Prostate gland (tissue), 2 donors: ENCODE data around the gene ACCS. TPM values are rescaled to one million over a fixed set of nuclear protein-coding genes. Genes with fewer than 3 reads are reported as not detected.

ENCODE experiments used
- DNase-seq: peaks from one replicate; pipeline ENCODE4 v3.0.0-alpha.2; 2019; ENCODE audit warnings: low spot score
- H3K27ac ChIP-seq, 2 donors: fragments of 200-600 bp; sonication (generic); 2 replicates each; pipeline ENCODE4 v1.5.1; 2017 to 2019
- H3K27me3 ChIP-seq: fragments of 200-600 bp; sonication (generic); replicated peaks from 2 replicates; pipeline ENCODE4 v1.5.1; 2019; ENCODE audit not compliant: insufficient read depth
- H3K36me3 ChIP-seq, 2 donors: fragments of 200-600 bp; sonication (generic); 1 replicate in 1 of 2; 2 replicates in 1 of 2; pipeline versions ENCODE4 v1.5.1 to v1.8.1; 2017 to 2019
- H3K4me1 ChIP-seq: fragments of 200-600 bp; sonication (generic); replicated peaks from 2 replicates; pipeline ENCODE4 v1.5.1; 2019
- H3K4me3 ChIP-seq, 2 donors: fragments of 200-600 bp; sonication (generic); 2 replicates each; pipeline ENCODE4 v1.5.1; 2017 to 2019
- H3K9me3 ChIP-seq: fragments of 200-600 bp; sonication (generic); 2 replicates; pipeline ENCODE4 v1.5.1; 2017
- POLR2A ChIP-seq: fragments of 450-650 bp; IDR thresholded peaks from one replicate; pipeline ENCODE4 v1.6.1; 2016; ENCODE audit warnings: antibody characterized with exemption, mild to moderate bottlenecking
- POLR2AphosphoS5 ChIP-seq: sonication (generic); formaldehyde crosslinking; IDR thresholded peaks from one replicate; pipeline ENCODE4 v1.6.1; 2017; ENCODE audit warnings: antibody characterized with exemption
- WGBS: methylation state at CpG from one replicate; pipeline ENCODE4 v1.1.5; 2018; 5-methylcytosine and 5-hydroxymethylcytosine counted together
- intact Hi-C: fragments of 100-400 bp; cut with DNase I; formaldehyde crosslinking; loops from one replicate; pipeline ENCODE4 v1.14.2; 2022
- total RNA-seq, 2 donors: library from RNA; depleted of rRNA; stranded (reverse); fragments of >200 nt; gene quantifications; one replicate each; pipeline ENCODE4 v1.1.0, GENCODE V29; 2016
- TF ChIP-seq, protein P1 (sequence below), 4 experiments: fragments of 200-600 bp in 2 of 4; fragments of 450-650 bp in 2 of 4; sonication (generic) in 2 of 4; IDR thresholded peaks; 1 replicate in 3 of 4; 2 replicates in 1 of 4; pipeline ENCODE4 v1.5.1; 2016 to 2019; ENCODE audit warnings: antibody characterized with exemption in 4 of 4, mild to moderate bottlenecking in 2 of 4, moderate library complexity in 2 of 4

ACCS gene
- total RNA-seq, 2 donors from 2014 or later = 18.2 to 31.8 TPM

DNA sequence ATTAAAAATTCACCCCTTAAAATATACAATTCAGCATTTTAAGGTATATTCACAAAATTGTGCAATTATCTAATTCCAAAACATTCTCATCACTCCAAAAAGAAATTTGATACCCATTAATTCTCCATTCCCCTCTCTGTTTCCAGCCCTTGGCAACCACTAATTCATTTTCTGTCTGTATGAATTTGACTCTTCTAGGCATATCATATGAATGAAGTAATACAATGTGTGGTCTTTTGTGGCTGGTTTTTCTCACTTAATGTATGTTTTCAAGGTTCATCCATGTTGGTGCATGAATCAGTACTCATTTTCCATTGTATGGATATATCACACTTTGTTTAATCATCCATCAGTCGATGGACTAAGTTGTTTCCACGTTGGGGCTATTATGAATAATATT, 47.2 kb upstream of the ACCS start:
- 64% methylated on average over 2 of the region's 2 CpGs for WGBS
- TF ChIP-seq POLR2A (no peak), POLR2AphosphoS5 (no peak)
- TF ChIP-seq, protein P1, sequence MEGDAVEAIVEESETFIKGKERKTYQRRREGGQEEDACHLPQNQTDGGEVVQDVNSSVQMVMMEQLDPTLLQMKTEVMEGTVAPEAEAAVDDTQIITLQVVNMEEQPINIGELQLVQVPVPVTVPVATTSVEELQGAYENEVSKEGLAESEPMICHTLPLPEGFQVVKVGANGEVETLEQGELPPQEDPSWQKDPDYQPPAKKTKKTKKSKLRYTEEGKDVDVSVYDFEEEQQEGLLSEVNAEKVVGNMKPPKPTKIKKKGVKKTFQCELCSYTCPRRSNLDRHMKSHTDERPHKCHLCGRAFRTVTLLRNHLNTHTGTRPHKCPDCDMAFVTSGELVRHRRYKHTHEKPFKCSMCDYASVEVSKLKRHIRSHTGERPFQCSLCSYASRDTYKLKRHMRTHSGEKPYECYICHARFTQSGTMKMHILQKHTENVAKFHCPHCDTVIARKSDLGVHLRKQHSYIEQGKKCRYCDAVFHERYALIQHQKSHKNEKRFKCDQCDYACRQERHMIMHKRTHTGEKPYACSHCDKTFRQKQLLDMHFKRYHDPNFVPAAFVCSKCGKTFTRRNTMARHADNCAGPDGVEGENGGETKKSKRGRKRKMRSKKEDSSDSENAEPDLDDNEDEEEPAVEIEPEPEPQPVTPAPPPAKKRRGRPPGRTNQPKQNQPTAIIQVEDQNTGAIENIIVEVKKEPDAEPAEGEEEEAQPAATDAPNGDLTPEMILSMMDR (IDR thresholded peaks at IDR 0.05) = no peak
- H3K27me3 ChIP-seq = no peaks in the 10 kb centered on the region
- H3K4me3 ChIP-seq = no peak overlapping the region
- H3K36me3 ChIP-seq = no peaks in the 10 kb centered on the region
- no peaks in the 10 kb centered on the region for H3K4me1 ChIP-seq
- H3K9me3 ChIP-seq = no peaks in the 10 kb centered on the region
- H3K27ac ChIP-seq = no peak overlapping the region
- DNase-seq = no peak
- intact Hi-C loops = no loop called here

DNA sequence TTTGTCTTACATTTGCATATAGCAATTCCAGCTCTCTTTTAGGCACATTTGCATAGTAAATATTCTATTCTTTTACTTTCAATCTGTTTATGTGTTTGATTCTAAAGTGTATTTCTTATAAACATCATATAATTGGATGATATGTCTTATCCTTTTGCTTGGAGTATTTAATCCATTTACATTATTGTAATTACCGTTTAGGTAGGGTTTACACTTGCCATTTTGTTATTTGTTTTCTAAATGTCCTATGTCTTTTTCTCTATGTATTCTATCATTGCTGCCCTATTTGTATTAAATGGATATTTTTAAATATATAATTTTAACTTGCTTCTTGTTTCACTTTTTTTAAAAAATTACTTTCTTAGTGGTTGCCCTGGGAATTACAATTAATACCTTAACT, 41.1 kb upstream of the ACCS start:
- Histone ChIP-seq H3K4me3 (no peak overlapping the region), H3K27me3 (no peaks in the 10 kb centered on the region), H3K27ac (no peak overlapping the region), H3K9me3 (no peaks in the 10 kb centered on the region), H3K4me1 (no peaks in the 10 kb centered on the region), H3K36me3 (no peaks in the 10 kb centered on the region)
- DNase-seq = no peak
- intact Hi-C loops = no loop called here
- TF ChIP-seq POLR2AphosphoS5 = no peak
- TF ChIP-seq, protein P1 (IDR thresholded peaks at IDR 0.05) = peak in 1 of 4 experiments; percentile 34
- 100% methylated on average over 1 of the region's 1 CpG for WGBS

DNA sequence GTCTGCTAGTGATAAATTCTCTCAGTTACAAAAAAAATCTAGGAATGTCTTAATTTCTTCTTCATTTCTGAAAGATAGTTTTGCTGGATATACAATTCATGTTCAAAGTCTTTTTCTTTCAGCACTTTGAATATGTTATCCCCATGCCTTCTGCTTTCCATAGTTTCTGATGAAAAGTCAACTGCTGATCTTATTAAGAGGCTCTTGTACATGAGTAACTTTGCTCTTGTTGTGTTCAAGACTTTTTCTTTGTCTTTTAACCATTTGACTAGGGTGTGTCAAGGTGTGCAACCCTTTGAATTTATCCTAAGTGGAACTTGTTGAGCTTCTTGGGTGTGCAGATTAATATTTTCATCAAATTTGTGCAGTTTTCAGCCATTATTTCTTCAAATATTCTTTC, 40.3 kb upstream of the ACCS start:
- TF ChIP-seq, protein P1 (IDR thresholded peaks at IDR 0.05) = no peak
- TF ChIP-seq POLR2A (no peak), POLR2AphosphoS5 (no peak)
- Histone ChIP-seq H3K36me3 (no peaks in the 10 kb centered on the region), H3K4me3 (no peak overlapping the region), H3K4me1 (no peaks in the 10 kb centered on the region), H3K27ac (no peak overlapping the region), H3K27me3 (no peaks in the 10 kb centered on the region), H3K9me3 (no peaks in the 10 kb centered on the region)
- intact Hi-C loops = no loop called here
- no peak for DNase-seq

DNA sequence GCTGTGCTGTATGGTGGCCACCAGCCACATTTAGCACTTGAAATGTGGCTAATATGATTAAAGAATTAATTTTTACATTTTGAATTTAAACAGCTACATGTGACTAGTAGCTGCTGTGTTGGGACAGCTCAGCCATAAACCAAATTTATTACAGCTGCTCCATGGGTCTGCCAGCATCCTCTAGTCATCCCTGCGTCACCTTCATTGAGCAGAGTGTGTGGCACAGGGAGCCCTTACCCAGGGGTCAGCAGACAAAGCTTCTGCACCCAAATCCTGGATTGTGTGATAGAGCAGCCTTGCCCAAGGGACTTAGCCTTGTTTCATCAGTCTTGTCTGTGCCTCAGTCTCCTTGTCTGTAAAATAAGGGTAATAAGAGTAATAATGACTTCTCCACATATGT, 37.7 kb upstream of the ACCS start:
- Histone ChIP-seq H3K27me3 (no peaks in the 10 kb centered on the region), H3K27ac (no peak overlapping the region)

DNA sequence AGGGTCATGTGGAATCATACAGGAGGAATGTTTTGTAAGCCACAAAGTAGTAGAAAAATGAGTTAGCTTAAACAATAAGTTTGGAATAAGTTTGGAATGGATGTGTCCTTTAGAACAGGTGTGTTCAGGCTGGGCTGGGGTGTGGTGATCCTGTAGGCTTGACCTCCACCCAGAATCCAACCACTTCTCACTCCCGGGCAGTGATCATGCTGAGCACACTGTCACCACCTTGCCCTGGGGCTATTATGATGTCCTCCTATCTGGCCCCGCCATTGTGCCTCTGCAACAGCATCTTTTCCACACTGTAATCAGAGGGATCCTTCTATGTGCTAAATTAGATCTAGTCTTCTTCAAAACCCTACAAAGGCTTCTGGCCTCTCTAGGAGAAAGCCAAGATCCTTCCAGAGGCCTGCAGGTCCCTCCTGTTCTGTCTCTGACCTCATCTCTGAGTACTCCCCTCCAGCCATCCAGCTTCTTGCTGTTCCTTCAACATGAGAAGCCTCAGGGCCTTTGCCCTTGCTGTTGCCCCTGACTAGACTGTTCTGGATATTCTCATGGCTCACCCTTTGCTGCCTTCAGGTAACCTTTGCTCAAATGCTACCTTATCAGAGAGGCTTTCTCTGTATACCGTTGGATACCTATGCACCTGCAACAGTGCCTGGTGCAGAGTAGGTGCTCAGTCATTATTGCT, 37.1 kb upstream of the ACCS start:
- WGBS = 94% methylated on average over 3 of the region's 3 CpGs
- H3K4me3 ChIP-seq = no peak overlapping the region
- no peaks in the 10 kb centered on the region for H3K4me1 ChIP-seq
- no peak for TF ChIP-seq POLR2A
- no peak for TF ChIP-seq POLR2AphosphoS5
- TF ChIP-seq, protein P1 (IDR thresholded peaks at IDR 0.05) = no peak
- H3K27ac ChIP-seq = no peak overlapping the region
- H3K9me3 ChIP-seq = no peaks in the 10 kb centered on the region
- DNase-seq = no peak
- H3K36me3 ChIP-seq = no peaks in the 10 kb centered on the region
- intact Hi-C loops = no loop called here
- no peaks in the 10 kb centered on the region for H3K27me3 ChIP-seq

More for the DNA sequence above, 37.7 kb upstream of the ACCS start:
- Histone ChIP-seq H3K4me1 (no peaks in the 10 kb centered on the region), H3K9me3 (no peaks in the 10 kb centered on the region), H3K4me3 (no peak overlapping the region), H3K36me3 (no peaks in the 10 kb centered on the region)
- TF ChIP-seq POLR2A (no peak), POLR2AphosphoS5 (no peak)
- TF ChIP-seq, protein P1 (IDR thresholded peaks at IDR 0.05) = no peak
- DNase-seq = no peak
- intact Hi-C loops = no loop called here
- WGBS = 87% methylated on average over 1 of the region's 1 CpG
